Omental fat pad (tissue), 4 donors: ENCODE data around the gene COL23A1. TPM values are rescaled to one million over a fixed set of nuclear protein-coding genes. Genes with fewer than 3 reads are reported as not detected.

ENCODE experiments used
- ATAC-seq: fragments of 150-250 bp; one replicate; pipeline ENCODE4 v1.9.1; 2016; ENCODE audit warnings: mild to moderate bottlenecking, moderate library complexity; ENCODE audit not compliant: low FRiP score
- DNase-seq: peaks from one replicate; pipeline ENCODE4 v3.0.0-alpha.2; 2019; ENCODE audit warnings: low spot score
- CTCF ChIP-seq, 3 donors: fragments of 450-650 bp; IDR thresholded peaks; one replicate each; pipeline ENCODE4 v1.5.1; 2016 to 2017; ENCODE audit warnings: antibody characterized with exemption in 3 of 3, mild to moderate bottlenecking in 3 of 3, moderate library complexity in 2 of 3
- total RNA-seq, 4 donors: library from RNA; depleted of rRNA; stranded (reverse); fragments of >200 nt; gene quantifications; one replicate each; pipeline ENCODE4 v1.1.0, GENCODE V29; 2016

The COL23A1 gene
- total RNA-seq, 4 donors from 2014 or later, result 0.12 to 1.0 (median 0.49) TPM

- ATAC-seq (no peak), DNase-seq (no peak)
- TF ChIP-seq CTCF (IDR thresholded peaks at IDR 0.05), result no peak
These were observed 258.0 kb downstream of the COL23A1 start for GRCh38 chr5:178332210-178332641.

GRCh38 chr5:178331491-178331996, 258.6 kb downstream of the COL23A1 start:
- DNase-seq (no peak), ATAC-seq (no peak)
- no peak for TF ChIP-seq CTCF (IDR thresholded peaks at IDR 0.05)

- no peak for ATAC-seq
- TF ChIP-seq CTCF (IDR thresholded peaks at IDR 0.05), result no peak
- DNase-seq, result no peak
These were observed 259.3 kb downstream of the COL23A1 start for GRCh38 chr5:178330791-178331404.

- no peak for DNase-seq
- TF ChIP-seq CTCF (IDR thresholded peaks at IDR 0.05), result no peak
- no peak for ATAC-seq
These were observed 261.1 kb downstream of the COL23A1 start for GRCh38 chr5:178328826-178329730.

- DNase-seq (no peak), ATAC-seq (no peak)
- TF ChIP-seq CTCF (IDR thresholded peaks at IDR 0.05), result no peak
These were observed 262.1 kb downstream of the COL23A1 start for GRCh38 chr5:178327931-178328711.

GRCh38 chr5:178327446-178327845, 262.7 kb downstream of the COL23A1 start:
- DNase-seq, result no peak
- TF ChIP-seq CTCF (IDR thresholded peaks at IDR 0.05), result no peak
- ATAC-seq, result no peak
